NB4 (cell line): Measurements from ENCODE around the gene ASIC3.

Experiments used
- CTCF ChIP-seq: IDR thresholded peaks from one replicate; pipeline ENCODE4 v1.5.1; 2012; ENCODE audit warnings: low read depth, low read length
- MAX ChIP-seq: IDR thresholded peaks from 2 replicates; pipeline ENCODE4 v1.6.1; 2011; ENCODE audit warnings: low read depth, low read length
- MYC ChIP-seq: IDR thresholded peaks from 2 replicates; pipeline ENCODE4 v1.6.1; 2011; ENCODE audit warnings: low read depth, low read length
- POLR2A ChIP-seq: IDR thresholded peaks from 2 replicates; pipeline ENCODE4 v1.6.1; 2011; ENCODE audit warnings: mild to moderate bottlenecking; ENCODE audit not compliant: insufficient read length; ENCODE audit errors: extremely low read depth

GRCh38 chr7:151003572-151003971 lies 44.8 kb upstream of the ASIC3 start:
- TF ChIP-seq CTCF (no peak), MAX (no peak), POLR2A (no peak), MYC (no peak)
